Activated naive CD4-positive, alpha-beta T cell treated with anti-CD3 and anti-CD28 coated beads for 36 hours (primary cell): Measurements from ENCODE around the gene ANXA6. TPM values are rescaled to one million over a fixed set of nuclear protein-coding genes. Genes with fewer than 3 reads are reported as not detected.

Source experiments
- CTCF ChIA-PET: fragments of 350-600 bp; sonication (Branson Sonifier 250); formaldehyde crosslinking; loops from one replicate; lab custom pipeline; 2021; ENCODE audit warnings: antibody characterized with exemption; lab: Charles Lee
- DNase-seq: peaks from one replicate; pipeline ENCODE4 v3.0.0-alpha.2; 2020
- H3K27ac Mint-ChIP-seq: one replicate; pipeline ENCODE4 v1.8.0; 2021; ENCODE audit warnings: mild to moderate bottlenecking, mixed read lengths
- H3K27me3 Mint-ChIP-seq: one replicate; pipeline ENCODE4 v1.8.0; 2021; ENCODE audit warnings: low read depth, mixed read lengths
- H3K36me3 Mint-ChIP-seq: one replicate; pipeline ENCODE4 v1.8.0; 2021; ENCODE audit warnings: low read depth, mixed read lengths
- H3K4me1 Mint-ChIP-seq: one replicate; pipeline ENCODE4 v1.8.0; 2021; ENCODE audit warnings: low read depth, mixed read lengths
- H3K4me3 Mint-ChIP-seq: one replicate; pipeline ENCODE4 v1.8.0; 2021; ENCODE audit warnings: mild to moderate bottlenecking, moderate library complexity, mixed read lengths
- H3K9me3 Mint-ChIP-seq: one replicate; pipeline ENCODE4 v1.8.0; 2021; ENCODE audit warnings: mixed read lengths
- intact Hi-C: fragments of 100-400 bp; cut with micrococcal nuclease; formaldehyde crosslinking; loops from one replicate; pipeline ENCODE4 v1.15.1; 2023
- total RNA-seq, 2 experiments: library from RNA; stranded (reverse); gene quantifications; one replicate each; pipeline ENCODE4 v1.2.3, GENCODE V29; 2021

Gene ANXA6
- total RNA-seq, 2 experiments from 2014 or later, result 272 to 284 TPM

GRCh38 chr5:151086192-151086869 is 71.2 kb downstream of the ANXA6 start:
- no peak for DNase-seq
- Mint-ChIP-seq H3K9me3 (no peaks in the 10 kb centered on the region), H3K36me3 (peaks cover 2% of the 10 kb centered on the region), H3K27ac (peak overlapping the region; percentile 79), H3K27me3 (no peaks in the 10 kb centered on the region), H3K4me3 (peak overlapping the region; percentile 72), H3K4me1 (peaks cover 49% of the 10 kb centered on the region)
- intact Hi-C loops, result no loop called here
- CTCF ChIA-PET, result interaction anchor here (0.7 to 4.0 kb wide), 8 partner anchors 10 to 71 kb away, joined by 3 to 20 read pairs (median 4); partner anchors contain the start of gene ANXA6

DNA sequence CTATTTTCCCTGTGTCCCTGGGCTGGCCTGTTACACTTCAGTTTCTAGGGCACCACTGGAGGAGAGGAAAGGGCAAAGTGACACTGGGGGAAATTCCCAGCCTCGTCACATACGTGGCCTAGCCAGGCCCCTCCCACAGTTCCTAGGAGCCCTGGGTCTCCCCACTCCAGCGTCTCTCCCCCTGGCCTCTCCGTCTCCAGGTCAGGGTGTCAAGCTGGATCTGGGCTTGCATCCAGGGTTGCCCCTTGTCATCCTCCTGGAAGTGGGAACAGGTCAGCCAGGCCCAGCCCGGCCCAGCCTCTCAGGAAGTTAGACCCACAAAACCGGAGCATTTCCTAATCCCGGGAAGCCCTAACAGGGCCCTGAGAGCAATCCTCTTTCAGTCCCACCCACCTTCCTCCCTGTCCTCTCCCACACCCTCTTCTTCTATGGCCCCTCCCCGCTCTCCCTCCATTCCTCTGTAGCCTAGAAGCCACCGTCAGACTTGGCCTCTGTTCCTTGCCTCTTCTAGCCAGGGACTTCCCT is 72.0 kb downstream of the ANXA6 start:
- H3K27me3 Mint-ChIP-seq, result no peaks in the 10 kb centered on the region
- DNase-seq, result peak; percentile 69
- CTCF ChIA-PET, result interaction anchor here (0.6 to 4.0 kb wide), 8 partner anchors 11 to 72 kb away, joined by 3 to 20 read pairs (median 3); partner anchors contain the start of gene ANXA6
- H3K27ac Mint-ChIP-seq, result peak overlapping the region; percentile 79
- no peaks in the 10 kb centered on the region for H3K9me3 Mint-ChIP-seq
- intact Hi-C loops, result no loop called here
- peaks cover 2% of the 10 kb centered on the region for H3K36me3 Mint-ChIP-seq
- peak overlapping the region; percentile 72 for H3K4me3 Mint-ChIP-seq
- peaks cover 49% of the 10 kb centered on the region for H3K4me1 Mint-ChIP-seq

DNA sequence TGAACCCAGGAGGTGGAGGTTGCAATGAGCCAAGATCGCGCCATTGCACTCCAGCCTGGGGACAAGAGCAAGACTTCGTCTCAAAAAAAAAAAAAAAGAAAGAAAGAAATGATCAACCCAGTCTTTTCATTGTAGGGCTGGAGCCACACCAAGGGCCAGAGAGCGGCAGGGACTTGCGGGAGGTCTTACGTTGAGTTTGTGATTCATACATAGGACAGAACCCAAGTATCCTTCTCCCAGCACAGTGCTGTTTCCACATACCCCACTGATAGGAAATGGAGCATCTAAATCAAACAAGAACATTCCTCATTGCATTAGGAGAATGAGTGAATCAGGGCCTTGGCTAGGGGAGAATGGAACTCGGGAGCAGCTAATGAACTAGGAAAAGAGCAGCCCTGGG is 73.2 kb downstream of the ANXA6 start:
- CTCF ChIA-PET, result interaction anchor here (0.6 to 4.0 kb wide), 7 partner anchors 9 to 501 kb away, joined by 3 to 39 read pairs (median 3); no protein-coding TSS in a partner anchor
- H3K27me3 Mint-ChIP-seq, result no peaks in the 10 kb centered on the region
- H3K9me3 Mint-ChIP-seq, result no peaks in the 10 kb centered on the region
- no peak for DNase-seq
- peak overlapping the region; percentile 72 for H3K4me3 Mint-ChIP-seq
- intact Hi-C loops, result loop anchor here (5.0 kb wide), 4 partner anchors 673 to 1727 kb away; partner anchors contain the start of genes ATOX1, G3BP1, HMGXB3 and PCYOX1L
- H3K4me1 Mint-ChIP-seq, result peaks cover 54% of the 10 kb centered on the region
- H3K36me3 Mint-ChIP-seq, result peaks cover 10% of the 10 kb centered on the region
- no peak overlapping the region for H3K27ac Mint-ChIP-seq

GRCh38 chr5:151083081-151083676 is 74.4 kb downstream of the ANXA6 start:
- H3K27me3 Mint-ChIP-seq, result no peaks in the 10 kb centered on the region
- peak overlapping the region; percentile 69 for H3K27ac Mint-ChIP-seq
- no peaks in the 10 kb centered on the region for H3K9me3 Mint-ChIP-seq
- H3K4me3 Mint-ChIP-seq, result peak overlapping the region; percentile 82
- CTCF ChIA-PET, result interaction anchor here (0.5 to 3.4 kb wide), 9 partner anchors 10 to 253 kb away, joined by 3 to 39 read pairs (median 6); no protein-coding TSS in a partner anchor
- intact Hi-C loops, result loop anchor here (1.0 to 5.0 kb wide), 5 partner anchors 11 to 1726 kb away; partner anchors contain the start of genes ATOX1, G3BP1, HMGXB3 and PCYOX1L
- peak; percentile 91 for DNase-seq
- H3K36me3 Mint-ChIP-seq, result peaks cover 20% of the 10 kb centered on the region
- H3K4me1 Mint-ChIP-seq, result peaks cover 65% of the 10 kb centered on the region

DNA sequence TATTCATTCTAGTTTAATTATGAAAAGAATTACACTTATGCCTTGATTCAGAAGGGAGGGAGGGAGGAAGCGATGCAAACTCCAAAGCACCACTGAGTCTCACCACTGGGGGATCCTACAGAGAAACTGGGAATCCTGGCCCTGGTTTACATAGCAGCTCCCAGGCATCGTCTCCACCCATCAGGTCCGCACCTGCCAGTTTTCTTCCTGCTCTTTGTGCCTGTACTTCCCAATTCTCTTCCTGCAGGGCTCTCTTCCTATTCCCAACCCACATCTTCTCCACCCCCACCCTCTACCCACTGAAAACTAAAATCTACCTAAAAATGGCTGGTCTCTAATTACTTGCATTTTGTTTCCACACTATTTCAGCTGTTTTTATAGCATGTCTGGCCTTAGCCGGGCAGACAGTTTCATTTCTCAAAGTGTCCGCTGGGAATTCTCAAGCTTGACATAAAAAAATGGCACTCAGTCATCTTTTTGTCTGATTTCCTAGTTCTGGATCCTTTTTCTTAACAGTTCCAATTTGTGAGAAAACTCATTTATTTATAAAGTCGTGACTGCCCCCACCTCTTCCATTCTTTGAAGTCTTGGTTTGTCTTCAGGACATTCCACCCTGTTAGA is 75.2 kb downstream of the ANXA6 start:
- H3K4me3 Mint-ChIP-seq, result peak overlapping the region; percentile 82
- no peak for DNase-seq
- no peaks in the 10 kb centered on the region for H3K9me3 Mint-ChIP-seq
- H3K4me1 Mint-ChIP-seq, result peaks cover 69% of the 10 kb centered on the region
- CTCF ChIA-PET, result interaction anchor here (0.9 to 3.4 kb wide), 6 partner anchors 15 to 138 kb away, joined by 3 to 39 read pairs (median 6); no protein-coding TSS in a partner anchor
- H3K36me3 Mint-ChIP-seq, result peaks cover 28% of the 10 kb centered on the region
- H3K27me3 Mint-ChIP-seq, result no peaks in the 10 kb centered on the region
- intact Hi-C loops, result loop anchor here (5.0 kb wide), 4 partner anchors 675 to 1725 kb away; partner anchors contain the start of genes ATOX1, G3BP1, HMGXB3 and PCYOX1L
- H3K27ac Mint-ChIP-seq, result peak overlapping the region; percentile 69

DNA sequence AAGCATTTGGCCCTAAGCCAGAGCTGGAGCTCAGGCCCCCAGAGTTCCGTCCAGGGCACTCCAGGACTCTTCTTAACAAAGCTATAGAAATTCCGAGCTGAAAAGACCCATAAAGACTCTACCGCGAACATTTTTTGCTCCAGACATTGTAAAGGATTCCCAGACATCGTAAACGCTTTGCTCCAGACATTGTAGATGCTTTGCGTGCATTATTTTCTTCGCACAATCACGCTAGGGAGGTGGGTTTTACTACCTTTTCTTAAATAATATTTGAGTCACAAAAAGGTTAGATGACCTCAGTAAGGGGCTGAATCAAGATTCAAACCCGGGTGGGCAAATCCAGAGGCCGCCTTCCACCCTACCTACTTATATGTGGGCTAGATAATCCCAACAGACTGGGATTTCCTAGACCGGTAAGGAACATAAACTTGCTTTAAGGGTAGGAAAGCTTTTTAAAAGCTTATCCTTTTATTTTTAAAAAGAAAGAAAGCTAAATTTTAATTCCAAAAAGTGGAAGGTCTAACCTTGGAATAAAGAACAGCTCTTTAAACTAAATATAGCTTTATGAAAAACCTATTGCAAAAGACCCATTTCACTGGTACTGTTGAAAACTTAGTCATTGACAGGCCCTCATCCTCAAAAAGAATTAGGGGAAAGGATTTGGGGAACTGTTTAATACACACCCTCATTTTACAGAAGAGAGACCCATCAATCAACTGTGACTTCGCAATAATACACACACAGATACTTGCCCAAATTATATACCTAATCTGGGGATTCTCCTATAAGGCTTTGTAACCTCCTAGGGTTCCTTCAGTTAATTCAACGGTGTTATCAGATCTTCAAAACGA is 75.9 kb downstream of the ANXA6 start:
- DNase-seq, result no peak
- H3K4me3 Mint-ChIP-seq, result peak overlapping the region; percentile 82
- H3K27me3 Mint-ChIP-seq, result no peaks in the 10 kb centered on the region
- CTCF ChIA-PET, result interaction anchor here (0.6 to 3.4 kb wide), 10 partner anchors 12 to 139 kb away, joined by 3 to 39 read pairs (median 4); no protein-coding TSS in a partner anchor
- peak overlapping the region; percentile 89 for H3K27ac Mint-ChIP-seq
- no peaks in the 10 kb centered on the region for H3K9me3 Mint-ChIP-seq
- intact Hi-C loops, result loop anchor here (1.0 to 5.0 kb wide), 8 partner anchors 17 to 1724 kb away; partner anchors contain the start of genes ATOX1, CD74, G3BP1 and GM2A
- peaks cover 35% of the 10 kb centered on the region for H3K36me3 Mint-ChIP-seq
- peaks cover 69% of the 10 kb centered on the region for H3K4me1 Mint-ChIP-seq

- Mint-ChIP-seq H3K27me3 (no peaks in the 10 kb centered on the region), H3K9me3 (no peaks in the 10 kb centered on the region), H3K4me3 (peak within 1 kb of the TSS; percentile 83), H3K36me3 (peaks cover 43% of the 10 kb centered on the region), H3K27ac (peak within 1 kb of the TSS; percentile 93), H3K4me1 (peaks cover 72% of the 10 kb centered on the region)
- peak; percentile 94 for DNase-seq
- CTCF ChIA-PET, result interaction anchor here (0.7 to 3.4 kb wide), 8 partner anchors 8 to 70 kb away, joined by 3 to 39 read pairs (median 6); no protein-coding TSS in a partner anchor
- intact Hi-C loops, result loop anchor here (1.0 to 5.0 kb wide), 9 partner anchors 17 to 1724 kb away; partner anchors contain the start of genes ATOX1, CD74, G3BP1 and GM2A
Observed at GRCh38 chr5:151080613-151081430, 76.8 kb downstream of the ANXA6 start, which contains the start of gene TNIP1. Gene TNIP1 (minus strand): TSS chr5:151081034. CDS start chr5:151065095, 15,939 bp downstream.

GRCh38 chr5:151079838-151080612 is 77.6 kb downstream of the ANXA6 start:
- CTCF ChIA-PET, result interaction anchor here (0.7 to 3.1 kb wide), 3 partner anchors 9 to 35 kb away, joined by 3 to 21 read pairs (median 6); no protein-coding TSS in a partner anchor
- intact Hi-C loops, result loop anchor here (1.0 to 5.0 kb wide), 11 partner anchors 11 to 1723 kb away; partner anchors contain the start of genes ATOX1, CD74, G3BP1 and GM2A
- H3K4me3 Mint-ChIP-seq, result peak overlapping the region; percentile 83
- no peaks in the 10 kb centered on the region for H3K27me3 Mint-ChIP-seq
- peak; percentile 84 for DNase-seq
- H3K4me1 Mint-ChIP-seq, result peaks cover 72% of the 10 kb centered on the region
- no peaks in the 10 kb centered on the region for H3K9me3 Mint-ChIP-seq
- H3K36me3 Mint-ChIP-seq, result peaks cover 48% of the 10 kb centered on the region
- H3K27ac Mint-ChIP-seq, result peak overlapping the region; percentile 93

DNA sequence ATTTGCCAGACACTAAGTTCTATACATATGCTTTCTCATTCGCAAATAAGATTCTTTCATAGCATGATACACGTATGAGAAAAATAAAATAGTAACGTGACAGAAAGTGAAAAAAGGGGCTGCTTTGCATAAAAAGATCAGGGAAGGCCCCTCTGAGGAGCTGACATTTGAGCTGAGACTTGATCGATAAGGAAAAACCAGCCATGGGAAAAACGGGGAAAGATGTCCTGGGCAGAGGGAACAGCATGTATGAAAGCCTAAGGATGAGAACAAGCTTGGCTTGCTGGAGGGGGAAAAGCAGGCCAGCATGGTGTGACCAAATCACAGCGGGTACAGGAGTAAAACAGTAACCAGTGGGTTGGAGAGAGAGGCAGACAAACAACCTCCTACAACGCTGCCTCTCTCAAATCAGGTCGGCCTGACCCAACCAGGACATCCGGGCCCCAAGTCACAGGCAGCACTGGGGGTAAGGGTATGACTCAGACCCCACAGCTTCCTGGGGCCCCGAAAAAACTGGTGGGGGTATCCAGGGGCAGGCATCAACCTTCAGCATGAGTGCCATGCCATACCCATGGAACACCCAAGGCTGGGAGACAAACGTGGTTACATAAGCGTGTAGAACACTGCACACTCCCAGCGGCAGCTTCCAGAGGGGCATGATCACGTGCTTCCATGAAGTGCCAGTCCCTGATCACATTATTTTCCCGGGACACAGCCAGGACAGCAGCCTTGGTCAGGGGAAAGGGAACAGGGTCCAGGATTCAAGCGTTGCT is 78.9 kb downstream of the ANXA6 start:
- peak overlapping the region; percentile 83 for H3K4me3 Mint-ChIP-seq
- no peaks in the 10 kb centered on the region for H3K9me3 Mint-ChIP-seq
- intact Hi-C loops, result loop anchor here (1.0 to 2.0 kb wide), 9 partner anchors 9 to 192 kb away; no protein-coding TSS in a partner anchor
- peaks cover 54% of the 10 kb centered on the region for H3K36me3 Mint-ChIP-seq
- no peaks in the 10 kb centered on the region for H3K27me3 Mint-ChIP-seq
- peak overlapping the region; percentile 93 for H3K27ac Mint-ChIP-seq
- peak; percentile 90 for DNase-seq
- CTCF ChIA-PET, result interaction anchor here (1.2 to 3.1 kb wide), 5 partner anchors 11 to 36 kb away, joined by 4 to 21 read pairs (median 6); no protein-coding TSS in a partner anchor
- H3K4me1 Mint-ChIP-seq, result peaks cover 66% of the 10 kb centered on the region
